GM18511 (cell line): Measurements from ENCODE around the gene CADPS2.
A peak's percentile ranks its signal among the peaks of the same experiment; 100 is the strongest.
"Not testable (repeated sequence)": the region's sequence is repeated elsewhere in the genome, so short reads cannot be mapped to it uniquely, and the experiment has no call there.

ENCODE experiments used
- ATAC-seq: cut with Tn5 transposase; IDR thresholded peaks from one replicate; pipeline ENCODE4 v1.9.1; 2021; ENCODE audit warnings: mild to moderate bottlenecking, moderate library complexity; ENCODE audit not compliant: unreplicated experiment

CADPS2 gene

DNA sequence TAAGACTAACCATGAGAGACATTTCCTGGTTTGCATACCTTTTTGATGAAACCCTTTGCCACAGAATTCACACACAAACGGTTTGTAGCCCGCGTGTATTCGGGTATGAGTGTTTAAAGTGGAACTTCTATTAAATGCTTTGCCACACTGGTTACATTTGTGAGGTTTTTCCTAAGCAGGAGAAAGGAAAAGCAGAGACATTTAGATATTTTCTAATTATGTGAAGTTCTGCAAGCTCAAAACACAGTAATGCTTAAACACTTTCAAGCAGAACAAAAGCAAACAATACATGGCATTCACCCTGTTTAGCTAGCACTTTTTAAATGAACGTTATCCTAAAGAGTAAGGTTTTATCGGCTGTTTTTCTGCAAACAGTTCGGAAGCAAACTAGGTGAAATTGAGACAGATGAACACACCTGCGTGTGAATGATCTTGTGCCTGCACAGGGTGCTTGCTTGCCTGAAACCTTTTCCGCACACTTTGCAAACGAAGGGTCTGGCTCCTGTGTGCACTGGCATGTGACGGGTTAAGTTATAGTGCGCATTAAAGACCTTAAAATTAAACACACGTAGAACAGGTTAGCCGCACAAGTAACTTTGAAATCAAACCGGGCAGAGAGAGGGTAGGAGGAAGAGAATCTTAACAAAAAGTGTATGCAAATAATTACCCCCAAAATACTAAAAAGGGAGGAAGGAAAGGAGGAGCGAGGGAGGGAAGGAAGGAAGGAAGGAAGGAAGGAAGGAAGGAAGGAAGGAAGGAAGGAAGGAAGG is 583.3 kb downstream of the CADPS2 start:
- no peak for ATAC-seq

DNA sequence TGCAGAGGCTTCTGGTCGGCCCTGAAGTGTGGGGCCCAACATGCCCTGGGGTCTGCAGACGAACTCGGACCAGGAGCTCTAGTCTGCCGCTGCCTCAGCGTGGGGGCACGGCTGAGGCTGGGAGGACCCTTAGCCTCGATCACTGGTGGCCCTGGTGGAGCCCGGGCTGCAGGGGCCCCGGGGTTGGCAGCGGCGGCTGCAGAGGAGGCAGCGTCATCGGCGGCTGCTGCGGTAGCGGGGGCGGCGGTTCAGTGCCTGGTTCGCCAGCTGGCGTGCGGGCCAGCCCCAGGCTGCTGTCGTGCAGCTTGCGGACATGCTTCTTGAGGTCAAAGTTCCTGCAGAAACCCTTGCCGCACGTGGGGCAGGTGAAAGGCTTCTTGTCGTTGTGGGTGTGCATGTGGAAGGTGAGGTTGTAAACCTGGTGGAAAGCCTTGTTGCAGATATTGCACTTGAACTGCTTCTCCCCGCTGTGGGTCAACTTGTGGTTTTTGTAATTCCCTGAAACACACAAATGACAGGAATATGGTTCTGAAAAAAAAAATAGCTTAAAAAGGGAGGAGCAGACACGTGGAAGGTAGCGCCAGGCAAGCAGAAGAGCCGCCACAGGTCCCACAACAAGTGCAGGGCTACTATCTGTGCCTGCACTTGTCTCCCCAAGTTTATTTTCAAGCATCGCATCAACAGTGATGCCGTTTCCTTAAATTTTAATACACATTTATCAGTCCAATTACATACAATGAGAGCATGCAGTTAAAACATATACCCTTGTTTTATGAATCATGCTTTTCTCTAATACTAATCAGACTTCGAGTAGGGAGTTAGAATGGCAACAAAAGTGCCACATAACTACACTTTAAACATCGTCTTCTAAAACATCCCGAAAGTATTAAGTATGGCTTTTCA is 584.2 kb downstream of the CADPS2 start:
- no peak for ATAC-seq

- ATAC-seq, result no peak
These were observed 585.1 kb downstream of the CADPS2 start for GRCh38 chr7:122300956-122301833.

DNA sequence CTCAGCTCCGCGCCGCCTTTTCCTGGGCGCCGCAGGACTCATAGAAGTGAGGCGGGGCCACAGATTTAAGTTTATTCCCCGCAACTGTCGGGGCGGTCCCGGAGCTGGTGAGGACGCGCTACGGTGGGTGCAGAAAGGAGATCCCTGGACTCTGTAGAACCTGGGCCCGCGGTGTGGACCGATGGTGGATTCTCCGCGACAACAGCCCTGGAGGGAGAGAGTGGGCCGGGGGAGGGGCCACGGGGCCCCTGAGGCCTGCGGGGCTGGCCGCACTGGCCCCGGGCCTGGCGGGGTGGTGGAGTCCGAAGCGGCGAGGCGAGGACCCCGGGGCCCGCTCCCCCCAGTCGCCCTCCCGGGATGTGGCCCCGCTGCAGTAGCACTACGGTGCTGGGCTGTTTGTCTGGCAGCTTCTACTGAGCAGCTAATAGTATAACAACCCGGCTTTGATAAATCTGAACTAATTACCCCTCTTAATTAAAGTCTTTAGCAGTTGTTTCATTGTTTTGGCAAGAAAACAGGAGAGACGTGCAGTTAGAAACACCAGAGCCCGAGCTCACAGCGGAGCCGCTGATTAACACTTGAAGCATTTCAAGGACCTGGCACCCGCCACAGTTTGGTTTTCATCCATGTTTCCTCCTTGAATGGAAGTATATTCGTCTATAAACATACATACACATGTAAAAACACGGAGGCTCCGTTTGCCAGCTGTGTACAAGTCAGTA is 585.9 kb downstream of the CADPS2 start:
- no peak for ATAC-seq

DNA sequence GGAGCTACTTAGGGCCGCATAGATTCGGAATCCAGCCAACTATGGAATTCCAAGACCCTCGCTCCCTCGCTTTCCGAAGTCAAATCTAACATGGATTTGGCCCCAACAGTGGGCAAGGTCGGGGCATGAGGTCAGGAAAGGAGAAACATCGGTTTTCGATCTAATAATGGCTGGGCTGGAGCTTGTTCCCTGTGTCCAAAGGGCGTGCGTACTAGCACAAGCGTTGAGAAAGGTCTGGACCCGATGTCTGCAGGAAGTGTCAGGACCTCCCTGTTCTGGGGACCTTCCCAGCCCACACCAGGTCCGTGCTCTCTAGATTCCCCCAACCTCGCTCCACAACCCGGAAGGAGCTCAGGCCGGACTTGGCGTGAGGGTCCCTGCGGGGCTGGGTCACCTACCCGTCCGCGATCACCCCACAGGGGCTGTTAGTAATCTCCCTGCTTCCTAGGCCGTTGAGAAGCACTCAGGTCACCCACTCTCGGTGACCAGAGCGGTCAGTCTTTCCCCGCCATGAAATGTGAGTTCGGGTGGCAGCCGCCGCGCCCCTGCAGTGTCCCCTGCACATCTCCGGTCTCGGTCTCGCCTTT is 586.5 kb downstream of the CADPS2 start:
- ATAC-seq, result no peak

DNA sequence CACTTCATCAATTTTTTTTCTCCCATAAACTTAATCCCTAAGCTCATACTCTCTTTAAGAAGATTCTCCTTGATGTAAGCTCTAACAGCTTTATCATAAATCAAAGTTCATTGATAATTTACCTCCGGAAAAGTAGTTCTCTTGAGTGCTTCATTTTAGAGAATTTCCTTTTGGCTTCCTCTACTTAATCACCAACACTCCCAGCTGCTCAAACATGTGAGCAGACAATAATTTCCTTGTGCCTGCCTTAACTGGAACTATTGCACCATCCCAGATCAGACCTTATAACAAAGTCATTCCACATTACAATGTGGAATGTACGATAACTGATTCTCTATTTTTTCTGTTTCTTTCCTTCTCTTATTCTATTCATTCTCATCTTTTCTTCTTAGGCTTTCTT is 587.6 kb downstream of the CADPS2 start:
- no peak for ATAC-seq

DNA sequence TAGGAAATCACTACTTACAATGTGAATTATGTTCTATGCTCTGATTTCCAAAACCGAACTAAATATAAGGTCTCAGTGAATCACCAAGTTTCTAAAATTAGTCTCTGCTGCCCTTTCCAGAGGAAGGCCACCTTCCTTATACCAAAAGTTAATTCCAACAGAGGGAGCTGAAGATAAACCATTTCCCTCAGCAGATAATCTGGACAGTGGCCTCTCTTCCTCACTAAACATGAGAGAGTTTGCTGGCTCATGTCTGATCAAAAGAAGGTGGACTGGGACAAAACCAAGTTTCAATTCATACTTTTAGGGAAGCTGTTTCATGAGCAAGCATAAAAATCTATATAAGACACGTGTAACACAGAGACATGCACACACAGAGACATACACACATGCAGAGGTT is 588.1 kb downstream of the CADPS2 start:
- no peak for ATAC-seq

- no peak for ATAC-seq
These were observed 595.1 kb downstream of the CADPS2 start for GRCh38 chr7:122291189-122291588.

GRCh38 chr7:122290476-122290875 is 595.8 kb downstream of the CADPS2 start:
- no peak for ATAC-seq

DNA sequence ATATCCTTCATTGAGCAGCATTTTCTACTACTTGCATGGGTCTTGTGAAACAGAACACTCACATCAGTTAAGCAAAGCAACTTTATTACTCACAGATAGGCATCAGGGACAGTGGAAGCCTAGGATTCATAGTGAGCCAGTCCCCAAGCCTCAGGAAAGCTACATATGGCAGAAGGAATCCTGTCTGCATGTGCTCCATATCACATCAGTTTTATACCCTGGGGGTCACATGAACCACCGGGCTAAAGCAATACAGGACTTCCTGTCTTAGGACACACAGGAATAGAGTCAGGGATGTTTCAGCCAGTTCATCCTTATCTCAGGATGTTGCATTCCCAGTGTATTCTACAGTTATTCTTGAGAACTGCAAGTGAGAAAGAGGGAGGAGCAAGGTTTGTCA is 596.8 kb downstream of the CADPS2 start:
- ATAC-seq, result no peak

DNA sequence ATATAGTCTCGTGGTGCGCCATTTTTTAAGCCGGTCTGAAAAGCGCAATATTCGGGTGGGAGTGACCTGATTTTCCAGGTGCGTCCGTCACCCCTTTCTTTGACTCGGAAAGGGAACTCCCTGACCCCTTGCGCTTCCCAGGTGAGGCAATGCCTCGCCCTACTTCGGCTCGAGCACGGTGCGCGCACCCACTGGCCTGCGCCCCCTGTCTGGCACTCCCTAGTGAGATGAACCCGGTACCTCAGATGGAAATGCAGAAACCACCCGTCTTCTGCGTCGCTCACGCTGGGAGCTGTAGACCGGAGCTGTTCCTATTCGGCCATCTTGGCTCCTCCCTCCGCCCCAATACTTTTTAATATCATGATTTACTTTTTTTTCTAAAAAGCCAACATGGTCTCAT is 601.7 kb downstream of the CADPS2 start:
- ATAC-seq, result not testable (repeated sequence)

GRCh38 chr7:122273117-122273516 is 613.1 kb downstream of the CADPS2 start:
- ATAC-seq, result peak; percentile 53

DNA sequence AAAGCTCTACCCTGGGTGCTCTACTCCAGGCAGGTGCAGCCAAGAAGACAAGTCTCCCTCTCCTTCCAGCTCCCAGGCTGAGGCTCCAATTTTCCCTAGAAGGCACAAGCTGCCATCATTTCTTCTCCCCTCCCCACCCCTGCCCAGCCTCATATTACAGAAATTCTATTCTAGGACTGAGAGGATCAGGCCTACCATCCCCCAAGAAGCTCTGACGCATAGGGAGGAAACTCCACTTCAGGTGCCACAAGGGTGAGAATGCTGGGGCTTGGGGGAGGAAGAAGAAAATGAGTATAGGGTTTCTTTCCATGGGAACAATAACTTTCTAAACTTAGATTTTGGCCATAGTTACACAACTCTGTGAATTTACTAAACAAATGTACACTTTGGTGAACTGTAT is 617.0 kb downstream of the CADPS2 start:
- ATAC-seq, result no peak
